ENCODE data around the gene ST7.
"Not testable (repeated sequence)": the region's sequence is repeated elsewhere in the genome, so short reads cannot be mapped to it uniquely, and the experiment has no call there.

- TF ChIP-seq ATF2 (CRISPR knock-in tag; IDR thresholded peaks at IDR 0.05); CTCF (CRISPR knock-in tag; IDR thresholded peaks at IDR 0.05); CHCHD3 (CRISPR knock-in tag; IDR thresholded peaks at IDR 0.05); ATF4 (CRISPR knock-in tag; IDR thresholded peaks at IDR 0.05); FOXO4 (CRISPR knock-in tag; conservative IDR thresholded peaks at IDR 0.05); POLR2A (IDR thresholded peaks at IDR 0.05; ENCODE audit: insufficient read depth in 1 of 2, low read depth in 2 of 2, low read length in 2 of 2); TAF1 (CRISPR knock-in tag; IDR thresholded peaks at IDR 0.05); ZFP82 (CRISPR knock-in tag; IDR thresholded peaks at IDR 0.05; ENCODE audit: borderline replicate concordance); ZBED4 (CRISPR knock-in tag; IDR thresholded peaks at IDR 0.05; ENCODE audit: borderline replicate concordance): not testable (repeated sequence)
These were observed 77.0 kb downstream of the ST7 start for GRCh38 chr7:117030346-117030745.
